HUES64 (cell line): Measurements from ENCODE around the gene WNT9A.
A peak's percentile ranks its signal among the peaks of the same experiment; 100 is the strongest.

Source experiments
- H3K27ac ChIP-seq: 2 replicates; pipeline ENCODE4 v1.7.0; 2013; ENCODE audit warnings: low read depth, low read length, inconsistent platforms
- H3K27me3 ChIP-seq: 2 replicates; pipeline ENCODE4 v1.6.1; 2013; ENCODE audit warnings: mild to moderate bottlenecking, low read length; ENCODE audit not compliant: insufficient read depth
- H3K36me3 ChIP-seq: 2 replicates; pipeline ENCODE4 v1.6.1; 2013; ENCODE audit warnings: mild to moderate bottlenecking, low read length; ENCODE audit not compliant: insufficient read depth
- H3K4me1 ChIP-seq: 2 replicates; pipeline ENCODE4 v1.6.1; 2013; ENCODE audit warnings: mild to moderate bottlenecking, low read length, moderate library complexity; ENCODE audit not compliant: insufficient read depth
- H3K4me3 ChIP-seq: 2 replicates; pipeline ENCODE4 v1.5.1; 2013; ENCODE audit warnings: mild to moderate bottlenecking, low read length, moderate library complexity
- H3K9ac ChIP-seq: 2 replicates; pipeline ENCODE4 v1.6.1; 2013; ENCODE audit warnings: mild to moderate bottlenecking, low read depth, low read length
- H3K9me3 ChIP-seq: 2 replicates; pipeline ENCODE4 v1.6.1; 2013; ENCODE audit warnings: low read depth, low read length; ENCODE audit not compliant: insufficient read depth
- WGBS: fragments of 150-250, 120-280 bp; methylation state at CpG from one replicate; pipeline ENCODE4 v1.1.7; 2013; ENCODE audit warnings: missing lambda C conversion rate; 5-methylcytosine and 5-hydroxymethylcytosine counted together

The WNT9A gene

GRCh38 chr1:227926896-227927885 is 20.5 kb downstream of the WNT9A start:
- H3K27ac ChIP-seq: no peak overlapping the region
- H3K9me3 ChIP-seq: no peaks in the 10 kb centered on the region
- H3K9ac ChIP-seq: no peak overlapping the region
- H3K4me3 ChIP-seq: no peak overlapping the region
- H3K27me3 ChIP-seq: no peaks in the 10 kb centered on the region
- H3K36me3 ChIP-seq: no peaks in the 10 kb centered on the region
- H3K4me1 ChIP-seq: no peaks in the 10 kb centered on the region; the same call in 1 of the 2 replicates
- WGBS: 89% methylated on average over 20 of the region's 20 CpGs

GRCh38 chr1:227926216-227926791 is 21.4 kb downstream of the WNT9A start:
- 89% methylated on average over 11 of the region's 11 CpGs for WGBS
- Histone ChIP-seq H3K36me3 (no peaks in the 10 kb centered on the region), H3K9ac (no peak overlapping the region), H3K4me1 (no peaks in the 10 kb centered on the region; the same call in 1 of the 2 replicates), H3K27me3 (no peaks in the 10 kb centered on the region), H3K4me3 (no peak overlapping the region), H3K27ac (no peak overlapping the region), H3K9me3 (no peaks in the 10 kb centered on the region)

DNA sequence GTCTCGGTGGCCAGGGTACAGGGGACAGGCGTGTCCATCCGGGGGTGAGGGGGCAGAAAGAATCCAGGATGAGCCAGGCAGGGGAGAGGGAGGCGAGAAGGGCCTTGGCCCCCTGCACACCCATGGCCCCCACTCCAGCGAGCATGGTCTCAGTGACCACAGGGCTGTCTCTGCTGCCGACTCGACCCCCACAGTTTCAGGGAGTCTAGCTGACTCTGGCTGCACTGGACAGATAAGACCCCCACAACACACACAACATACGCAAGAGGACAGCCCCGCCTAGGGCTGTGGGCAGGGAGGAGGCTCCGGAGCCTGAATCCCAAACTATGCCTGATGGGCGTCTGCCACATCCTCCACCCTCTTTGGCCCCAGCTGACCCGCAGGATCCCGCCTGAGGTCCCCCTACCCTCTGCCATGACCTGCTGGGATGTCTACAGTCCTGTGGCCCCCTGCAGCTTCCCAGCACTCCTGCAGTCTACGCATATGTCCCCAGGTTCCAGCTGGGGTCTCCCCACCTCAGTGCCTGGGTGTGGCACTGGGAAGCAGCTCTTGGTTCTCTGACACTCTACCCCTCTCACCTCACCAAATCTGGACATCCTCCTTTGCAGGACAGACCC is 22.0 kb downstream of the WNT9A start:
- Histone ChIP-seq H3K4me1 (no peaks in the 10 kb centered on the region; the same call in 1 of the 2 replicates), H3K27ac (no peak overlapping the region), H3K4me3 (no peak overlapping the region), H3K9ac (0 out of 2 replicates have a peak overlapping the region, but pooled peaks have one; percentile 20), H3K9me3 (no peaks in the 10 kb centered on the region), H3K27me3 (no peaks in the 10 kb centered on the region), H3K36me3 (no peaks in the 10 kb centered on the region)
- WGBS: 88% methylated on average over 14 of the region's 14 CpGs

DNA sequence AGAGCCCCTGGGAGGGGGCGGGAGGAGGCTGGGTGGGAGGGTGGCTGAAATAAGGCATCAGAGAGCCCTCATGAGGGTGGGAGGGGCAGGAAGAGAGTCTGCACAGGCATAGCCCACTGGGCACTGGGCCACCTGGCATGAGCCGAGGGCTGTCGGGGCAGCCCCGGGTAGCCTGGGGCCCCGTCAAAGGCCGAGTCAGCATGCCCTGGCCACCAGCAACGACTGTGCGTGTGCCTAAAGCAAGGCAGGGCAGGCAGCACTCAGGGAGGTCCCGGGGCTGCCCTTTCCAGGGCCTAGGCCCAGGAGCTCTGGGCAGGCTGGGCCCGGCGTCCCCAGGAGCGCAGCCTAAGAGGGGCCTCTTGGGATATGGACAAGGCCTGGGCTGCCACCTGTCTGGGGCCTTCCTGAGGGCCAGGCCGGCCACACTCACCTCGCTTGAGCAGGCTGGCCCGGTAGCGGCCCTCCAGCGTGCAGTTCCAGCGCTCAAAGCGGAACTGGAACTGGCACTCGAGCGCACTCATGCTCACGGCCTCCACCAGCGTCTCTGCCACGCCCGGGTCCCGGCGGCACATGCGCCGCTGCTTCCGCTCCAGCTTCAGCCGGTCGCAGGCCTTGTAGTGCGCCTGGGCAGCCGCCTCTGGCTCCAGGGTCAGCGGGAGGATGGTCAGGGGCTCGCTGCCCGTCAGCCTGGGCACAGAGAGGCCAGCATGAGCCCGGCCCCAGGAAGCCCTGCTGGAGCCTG is 22.7 kb downstream of the WNT9A start:
- H3K36me3 ChIP-seq: no peaks in the 10 kb centered on the region
- H3K4me1 ChIP-seq: no peaks in the 10 kb centered on the region; the same call in 1 of the 2 replicates
- 0 out of 2 replicates have a peak overlapping the region, but pooled peaks have one; percentile 20 for H3K9ac ChIP-seq
- no peaks in the 10 kb centered on the region for H3K27me3 ChIP-seq
- no peaks in the 10 kb centered on the region for H3K9me3 ChIP-seq
- no peak overlapping the region for H3K27ac ChIP-seq
- no peak overlapping the region for H3K4me3 ChIP-seq
- 95% methylated on average over 38 of the region's 38 CpGs for WGBS

GRCh38 chr1:227924168-227924832 is 23.4 kb downstream of the WNT9A start:
- WGBS: 94% methylated on average over 24 of the region's 24 CpGs
- no peak overlapping the region for H3K9ac ChIP-seq
- H3K9me3 ChIP-seq: no peaks in the 10 kb centered on the region
- no peak overlapping the region for H3K27ac ChIP-seq
- H3K4me3 ChIP-seq: no peak overlapping the region
- H3K27me3 ChIP-seq: no peaks in the 10 kb centered on the region
- no peaks in the 10 kb centered on the region; the same call in 1 of the 2 replicates for H3K4me1 ChIP-seq
- no peaks in the 10 kb centered on the region for H3K36me3 ChIP-seq

- no peaks in the 10 kb centered on the region; the same call in 1 of the 2 replicates for H3K4me1 ChIP-seq
- no peak overlapping the region for H3K9ac ChIP-seq
- no peaks in the 10 kb centered on the region for H3K9me3 ChIP-seq
- WGBS: 90% methylated on average over 16 of the region's 18 CpGs
- no peaks in the 10 kb centered on the region for H3K27me3 ChIP-seq
- H3K4me3 ChIP-seq: no peak overlapping the region
- H3K27ac ChIP-seq: no peak overlapping the region
- no peaks in the 10 kb centered on the region for H3K36me3 ChIP-seq
These were observed 24.2 kb downstream of the WNT9A start for GRCh38 chr1:227923353-227924167.

- WGBS: 78% methylated on average over 17 of the region's 18 CpGs
- Histone ChIP-seq H3K9ac (no peak overlapping the region), H3K27me3 (no peaks in the 10 kb centered on the region), H3K27ac (no peak overlapping the region), H3K9me3 (no peaks in the 10 kb centered on the region), H3K4me1 (no peaks in the 10 kb centered on the region; the same call in 1 of the 2 replicates), H3K36me3 (no peaks in the 10 kb centered on the region), H3K4me3 (no peak overlapping the region)
These were observed 25.0 kb downstream of the WNT9A start for GRCh38 chr1:227922501-227923352.

- Histone ChIP-seq H3K9me3 (no peaks in the 10 kb centered on the region), H3K4me1 (no peaks in the 10 kb centered on the region; the same call in 1 of the 2 replicates), H3K4me3 (no peak overlapping the region), H3K9ac (no peak overlapping the region), H3K36me3 (no peaks in the 10 kb centered on the region), H3K27ac (no peak overlapping the region), H3K27me3 (no peaks in the 10 kb centered on the region)
- 94% methylated on average over 35 of the region's 35 CpGs for WGBS
These were observed 26.1 kb downstream of the WNT9A start for GRCh38 chr1:227921461-227922185.

- no peaks in the 10 kb centered on the region; the same call in 1 of the 2 replicates for H3K4me1 ChIP-seq
- H3K4me3 ChIP-seq: no peak overlapping the region
- H3K36me3 ChIP-seq: no peaks in the 10 kb centered on the region
- WGBS: 95% methylated on average over 8 of the region's 8 CpGs
- H3K9ac ChIP-seq: no peak overlapping the region
- H3K9me3 ChIP-seq: no peaks in the 10 kb centered on the region
- H3K27ac ChIP-seq: no peak overlapping the region
- H3K27me3 ChIP-seq: no peaks in the 10 kb centered on the region
These were observed 26.8 kb downstream of the WNT9A start for GRCh38 chr1:227920896-227921295.
